Gastrocnemius medialis (tissue), 4 donors: ENCODE results near the gene ME1.

Source experiments
- POLR2A ChIP-seq, 2 donors: fragments of 450-650 bp; IDR thresholded peaks; one replicate each; pipeline ENCODE4 v1.6.1; 2017; ENCODE audit warnings: antibody characterized with exemption in 2 of 2, mild to moderate bottlenecking in 2 of 2, moderate library complexity in 2 of 2
- TF ChIP-seq, protein P1 (sequence below), 5 experiments: fragments of 450-650 bp in 3 of 5; fragments of 200-600 bp in 2 of 5; sonication (generic) in 2 of 5; IDR thresholded peaks in 4 of 5; conservative IDR thresholded peaks in 1 of 5; 1 replicate in 4 of 5; 2 replicates in 1 of 5; pipeline ENCODE4 v1.5.1; 2016 to 2019; ENCODE audit warnings: antibody characterized with exemption in 5 of 5, mild to moderate bottlenecking in 3 of 5, moderate library complexity in 3 of 5

DNA sequence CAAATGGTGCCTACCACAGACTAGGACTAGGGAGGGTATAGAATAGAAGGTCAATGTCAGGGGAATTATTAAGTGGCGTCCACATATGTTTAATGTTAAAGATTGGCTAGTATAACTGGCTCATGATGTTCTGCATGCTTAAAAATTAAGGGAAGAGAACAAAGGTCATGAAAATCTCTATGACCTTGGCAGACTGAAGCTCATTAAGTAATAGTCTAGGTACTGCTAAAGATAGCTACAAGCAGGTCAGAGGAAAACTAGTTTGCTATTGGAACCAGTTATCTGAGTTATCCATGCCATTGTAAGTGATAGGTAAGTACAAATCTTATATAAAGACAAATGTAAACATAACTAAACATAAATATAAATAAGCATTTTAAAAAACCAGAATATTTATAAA, 48.5 kb upstream of the ME1 start:
- TF ChIP-seq, protein P1, sequence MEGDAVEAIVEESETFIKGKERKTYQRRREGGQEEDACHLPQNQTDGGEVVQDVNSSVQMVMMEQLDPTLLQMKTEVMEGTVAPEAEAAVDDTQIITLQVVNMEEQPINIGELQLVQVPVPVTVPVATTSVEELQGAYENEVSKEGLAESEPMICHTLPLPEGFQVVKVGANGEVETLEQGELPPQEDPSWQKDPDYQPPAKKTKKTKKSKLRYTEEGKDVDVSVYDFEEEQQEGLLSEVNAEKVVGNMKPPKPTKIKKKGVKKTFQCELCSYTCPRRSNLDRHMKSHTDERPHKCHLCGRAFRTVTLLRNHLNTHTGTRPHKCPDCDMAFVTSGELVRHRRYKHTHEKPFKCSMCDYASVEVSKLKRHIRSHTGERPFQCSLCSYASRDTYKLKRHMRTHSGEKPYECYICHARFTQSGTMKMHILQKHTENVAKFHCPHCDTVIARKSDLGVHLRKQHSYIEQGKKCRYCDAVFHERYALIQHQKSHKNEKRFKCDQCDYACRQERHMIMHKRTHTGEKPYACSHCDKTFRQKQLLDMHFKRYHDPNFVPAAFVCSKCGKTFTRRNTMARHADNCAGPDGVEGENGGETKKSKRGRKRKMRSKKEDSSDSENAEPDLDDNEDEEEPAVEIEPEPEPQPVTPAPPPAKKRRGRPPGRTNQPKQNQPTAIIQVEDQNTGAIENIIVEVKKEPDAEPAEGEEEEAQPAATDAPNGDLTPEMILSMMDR (IDR thresholded peaks at IDR 0.05 in 4 of 5, conservative IDR thresholded peaks at IDR 0.05 in 1 of 5), result no peak
- no peak for TF ChIP-seq POLR2A (IDR thresholded peaks at IDR 0.05)
